Inflammatory macrophage treated with lipopolysaccharide for 4 hours (primary cell): Measurements from ENCODE around the gene LRRFIP1.

Experiments used
- DNase-seq: peaks from one replicate; pipeline ENCODE4 v3.0.0-alpha.2; 2020

Gene LRRFIP1

GRCh38 chr2:237642038-237642734 lies 14.8 kb downstream of the LRRFIP1 start:
- DNase-seq, result no peak

- no peak for DNase-seq
These were observed 15.7 kb downstream of the LRRFIP1 start for GRCh38 chr2:237643066-237643465.

- no peak for DNase-seq
These were observed 16.4 kb downstream of the LRRFIP1 start for GRCh38 chr2:237643582-237644380.

GRCh38 chr2:237644381-237644703 lies 17.0 kb downstream of the LRRFIP1 start:
- DNase-seq, result no peak

- no peak for DNase-seq
These were observed 17.9 kb downstream of the LRRFIP1 start for GRCh38 chr2:237645261-237645660.

- no peak for DNase-seq
These were observed 20.0 kb downstream of the LRRFIP1 start for GRCh38 chr2:237647176-237648015.

GRCh38 chr2:237648016-237648381 lies 20.6 kb downstream of the LRRFIP1 start:
- no peak for DNase-seq

- no peak for DNase-seq
These were observed 22.4 kb downstream of the LRRFIP1 start for GRCh38 chr2:237649541-237650454.

- DNase-seq, result no peak
These were observed 23.1 kb downstream of the LRRFIP1 start for GRCh38 chr2:237650455-237650850.

- DNase-seq, result no peak
These were observed 24.4 kb downstream of the LRRFIP1 start for GRCh38 chr2:237651761-237652160.

GRCh38 chr2:237652181-237652580 lies 24.8 kb downstream of the LRRFIP1 start:
- no peak for DNase-seq

GRCh38 chr2:237652854-237653253 lies 25.5 kb downstream of the LRRFIP1 start:
- DNase-seq, result no peak

- DNase-seq, result no peak
These were observed 26.6 kb downstream of the LRRFIP1 start for GRCh38 chr2:237653776-237654558.

GRCh38 chr2:237657063-237657462 lies 29.7 kb downstream of the LRRFIP1 start:
- DNase-seq, result no peak

GRCh38 chr2:237660381-237660900 lies 33.1 kb downstream of the LRRFIP1 start:
- DNase-seq, result no peak

- DNase-seq, result no peak
These were observed 33.9 kb downstream of the LRRFIP1 start for GRCh38 chr2:237661270-237661669.

- no peak for DNase-seq
These were observed 34.5 kb downstream of the LRRFIP1 start for GRCh38 chr2:237661799-237662328.

- DNase-seq, result peak; percentile 96
These were observed 35.3 kb downstream of the LRRFIP1 start for GRCh38 chr2:237662671-237663093.

- DNase-seq, result no peak
These were observed 36.2 kb downstream of the LRRFIP1 start for GRCh38 chr2:237663517-237664110.

- no peak for DNase-seq
These were observed 36.8 kb downstream of the LRRFIP1 start for GRCh38 chr2:237664151-237664550.

- no peak for DNase-seq
These were observed 38.3 kb downstream of the LRRFIP1 start for GRCh38 chr2:237665713-237666143.
